Spleen (tissue), 11 donors: ENCODE data around the gene PCMTD2. TPM values are rescaled to one million over a fixed set of nuclear protein-coding genes. Genes with fewer than 3 reads are reported as not detected.

Source experiments
- DNase-seq: peaks from one replicate; pipeline ENCODE4 v3.0.0-alpha.2; 2020
- H3K27ac ChIP-seq, 8 donors: fragments of 200-600 bp; sonication (generic) in 7 of 8; 1 replicate in 4 of 8; 2 replicates in 4 of 8; pipeline versions ENCODE4 v1.5.0 to v1.8.0; 2016 to 2021; ENCODE audit warnings: inconsistent platforms in 4 of 8, mild to moderate bottlenecking in 4 of 8, moderate library complexity in 1 of 8
- H3K27me3 ChIP-seq, 7 donors: fragments of 200-600 bp; sonication (generic) in 6 of 7; replicated peaks in 1 of 7; 1 replicate in 4 of 7; 2 replicates in 3 of 7; pipeline versions ENCODE4 v1.5.0 to v1.8.0; 2016 to 2021; ENCODE audit warnings: inconsistent platforms in 3 of 7, mild to moderate bottlenecking in 1 of 7
- H3K36me3 ChIP-seq, 6 donors: fragments of 200-600 bp; sonication (generic) in 5 of 6; 1 replicate in 4 of 6; 2 replicates in 2 of 6; pipeline versions ENCODE4 v1.5.0 to v1.8.0; 2016 to 2021; ENCODE audit warnings: inconsistent platforms in 2 of 6
- H3K4me1 ChIP-seq, 6 donors: fragments of 200-600 bp; sonication (generic) in 5 of 6; 1 replicate in 3 of 6; 2 replicates in 3 of 6; pipeline versions ENCODE4 v1.5.0 to v1.8.0; 2016 to 2021; ENCODE audit warnings: inconsistent platforms in 3 of 6
- H3K4me3 ChIP-seq, 8 donors: fragments of 200-600 bp; sonication (generic) in 7 of 8; 1 replicate in 4 of 8; 2 replicates in 4 of 8; pipeline versions ENCODE4 v1.5.0 to v1.8.0; 2016 to 2021; ENCODE audit warnings: inconsistent platforms in 4 of 8, mild to moderate bottlenecking in 4 of 8, moderate library complexity in 2 of 8
- H3K9me3 ChIP-seq, 8 donors: fragments of 200-600 bp; sonication (generic) in 7 of 8; 1 replicate in 4 of 8; 2 replicates in 4 of 8; pipeline versions ENCODE4 v1.5.0 to v1.8.0; 2016 to 2021; ENCODE audit warnings: inconsistent platforms in 4 of 8
- CTCF ChIP-seq, 11 experiments: fragments of 200-600 bp in 7 of 11; fragments of 450-650 bp in 4 of 11; sonication (generic) in 4 of 11; IDR thresholded peaks in 8 of 11; conservative IDR thresholded peaks in 3 of 11; 1 replicate in 7 of 11; 2 replicates in 4 of 11; pipeline versions ENCODE4 v1.4.0 to v1.8.0; 2016 to 2021; ENCODE audit warnings: antibody characterized with exemption in 11 of 11, inconsistent platforms in 4 of 11, mild to moderate bottlenecking in 1 of 11
- POLR2A ChIP-seq, 3 donors: fragments of 450-650 bp; IDR thresholded peaks; one replicate each; pipeline ENCODE4 v1.5.1; 2017; ENCODE audit warnings: antibody characterized with exemption in 3 of 3, mild to moderate bottlenecking in 1 of 3
- POLR2AphosphoS5 ChIP-seq, 3 donors: sonication (generic); formaldehyde crosslinking; IDR thresholded peaks; one replicate each; pipeline ENCODE4 v1.5.1; 2017; ENCODE audit warnings: antibody characterized with exemption in 3 of 3
- WGBS, 5 donors: extraction: QIAGEN DNeasy Blood & Tissue Kit in 3 of 5; methylation state at CpG; one replicate each; pipeline versions ENCODE4 v1.1.5 to v1.1.7; 2013 to 2018; 5-methylcytosine and 5-hydroxymethylcytosine counted together
- intact Hi-C: fragments of 100-400 bp; cut with DNase I; formaldehyde crosslinking; loops from one replicate; pipeline ENCODE4 v1.15.0; 2023; ENCODE audit warnings: low total_unique reads
- polyA plus RNA-seq, 3 donors: library from polyadenylated mRNA; stranded (reverse); fragments of 200-250 nt; gene quantifications; one replicate each; pipeline ENCODE4 v1.2.1, GENCODE V29; 2013
- total RNA-seq, 7 donors: library from RNA; depleted of rRNA in 3 of 7; stranded (reverse); fragments of >200 nt in 3 of 7; fragmentation: NEBNext Ultra II Directional in 4 of 7; extraction: Animal tissue kit (Norgen Biotek cat#: 25700) in 4 of 7; gene quantifications; one replicate each; pipeline versions ENCODE4 v1.1.0 to v1.2.1, GENCODE V29; 2016 to 2021
- donor health status: healthy with polysubstance abuse.
- donor health status: DM: no; HTN: no; CAD: no; lungs with moderate emphysema.
- donor health status: DM: no; HTN: no; CAD: no.
- donor health status: Bipolar disorder and iron deficiency.
- donor health status: healthy.
- donor health status: DM: no; HTN: no; CAD: no.
- donor health status: DM: yes; HTN: yes; CAD: no.

Gene PCMTD2
- total and polyA plus RNA-seq, 10 donors = 36.0 to 104 (median 68.3) TPM

GRCh38 chr20:64226686-64227580 lies 28.6 kb upstream of the PCMTD2 start:
- Histone ChIP-seq H3K4me1 (peaks cover 3 to 29% (median 9%) of the 10 kb centered on the region in 6 donors), H3K4me3 (no peak overlapping the region), H3K27ac (no peak overlapping the region), H3K9me3 (no peaks in the 10 kb centered on the region), H3K36me3 (no peaks in the 10 kb centered on the region), H3K27me3 (peaks cover 0 to 9% (median 0%) of the 10 kb centered on the region in 7 donors)
- TF ChIP-seq POLR2AphosphoS5 (IDR thresholded peaks at IDR 0.05) (no peak), POLR2A (IDR thresholded peaks at IDR 0.05) (no peak), CTCF (IDR thresholded peaks at IDR 0.05 in 8 of 11, conservative IDR thresholded peaks at IDR 0.05 in 3 of 11) (no peak)
- 87 to 90% (median 88%) methylated on average over 23 to 25 of the region's 25 CpGs for WGBS, 5 donors
- no peak for DNase-seq
- intact Hi-C loops = no loop called here

- TF ChIP-seq POLR2A (IDR thresholded peaks at IDR 0.05) = no peak
- Histone ChIP-seq H3K4me1 (peaks cover 0 to 21% (median 6%) of the 10 kb centered on the region in 6 donors), H3K27ac (no peak overlapping the region), H3K36me3 (no peaks in the 10 kb centered on the region), H3K27me3 (peaks cover 0 to 9% (median 0%) of the 10 kb centered on the region in 7 donors), H3K9me3 (no peaks in the 10 kb centered on the region), H3K4me3 (no peak overlapping the region)
- DNase-seq = no peak
- intact Hi-C loops = no loop called here
- 87 to 91% (median 88%) methylated on average over 8 of the region's 8 CpGs for WGBS, 5 donors
Observed at GRCh38 chr20:64228086-64228653, 27.4 kb upstream of the PCMTD2 start.

GRCh38 chr20:64228751-64229506 lies 26.6 kb upstream of the PCMTD2 start:
- DNase-seq = peak; percentile 14
- 81 to 89% (median 83%) methylated on average over 11 to 14 of the region's 14 CpGs for WGBS, 5 donors
- H3K36me3 ChIP-seq = no peaks in the 10 kb centered on the region
- H3K27ac ChIP-seq = no peak overlapping the region
- H3K9me3 ChIP-seq = no peaks in the 10 kb centered on the region
- no peak overlapping the region for H3K4me3 ChIP-seq
- TF ChIP-seq POLR2AphosphoS5 (IDR thresholded peaks at IDR 0.05) (no peak), CTCF (IDR thresholded peaks at IDR 0.05 in 8 of 11, conservative IDR thresholded peaks at IDR 0.05 in 3 of 11) (no peak), POLR2A (IDR thresholded peaks at IDR 0.05) (no peak)
- peaks cover 0 to 9% (median 0%) of the 10 kb centered on the region in 7 donors for H3K27me3 ChIP-seq
- intact Hi-C loops = no loop called here
- H3K4me1 ChIP-seq = peaks cover 0 to 20% (median 3%) of the 10 kb centered on the region in 6 donors

- Histone ChIP-seq H3K27ac (no peak overlapping the region), H3K27me3 (peaks cover 0 to 9% (median 0%) of the 10 kb centered on the region in 7 donors), H3K36me3 (no peaks in the 10 kb centered on the region), H3K4me3 (no peak overlapping the region), H3K9me3 (no peaks in the 10 kb centered on the region), H3K4me1 (peaks cover 0 to 14% (median 0%) of the 10 kb centered on the region in 6 donors)
- peak; percentile 25 for DNase-seq
- TF ChIP-seq POLR2A (IDR thresholded peaks at IDR 0.05) (no peak), POLR2AphosphoS5 (IDR thresholded peaks at IDR 0.05) (no peak), CTCF (IDR thresholded peaks at IDR 0.05 in 8 of 11, conservative IDR thresholded peaks at IDR 0.05 in 3 of 11) (no peak)
- intact Hi-C loops = no loop called here
- 82 to 86% (median 84%) methylated on average over 8 of the region's 8 CpGs for WGBS, 5 donors
Observed at GRCh38 chr20:64229507-64230061, 26.0 kb upstream of the PCMTD2 start.
